AG04449 (cell line): ENCODE results near the gene NOL4L.
"Not testable (repeated sequence)": the region's sequence is repeated elsewhere in the genome, so short reads cannot be mapped to it uniquely, and the experiment has no call there.

Source experiments
- CTCF ChIA-PET: fragments of 350-600 bp; formaldehyde crosslinking; extraction: SDS; loops from one replicate; lab custom pipeline; 2021; ENCODE audit warnings: antibody characterized with exemption; lab: Yijun Ruan, JAX
- POLR2A ChIA-PET: fragments of 400-600, 350-600 bp; formaldehyde crosslinking; extraction: SDS; loops from one replicate; lab custom pipeline; 2020; ENCODE audit warnings: antibody characterized with exemption, inconsistent platforms; lab: Yijun Ruan, JAX
- DNase-seq: peaks from one replicate; pipeline ENCODE4 v3.0.0-alpha.2; 2010; ENCODE audit warnings: low read depth, low spot score
- H3K4me3 ChIP-seq: 2 replicates; pipeline ENCODE4 v1.5.1; 2011; ENCODE audit warnings: low read depth, mild to moderate bottlenecking, control low read depth, low read length
- TF ChIP-seq, protein P1 (sequence below): IDR thresholded peaks from one replicate; pipeline ENCODE4 v1.5.1; 2011; ENCODE audit warnings: mild to moderate bottlenecking, moderate library complexity, low read length, control low read depth, inconsistent platforms; ENCODE audit not compliant: insufficient read depth; ENCODE audit errors: missing control alignments

Gene NOL4L

GRCh38 chr20:32468313-32468640 is 116.9 kb downstream of the NOL4L start:
- no peak overlapping the region for H3K4me3 ChIP-seq
- ChIA-PET CTCF (interaction anchor here (0.9 to 1.6 kb wide), 4 partner anchors 11 to 55 kb away, joined by 3 to 9 read pairs (median 4); no protein-coding TSS in a partner anchor), POLR2A (no interaction called here)
- TF ChIP-seq, protein P1, sequence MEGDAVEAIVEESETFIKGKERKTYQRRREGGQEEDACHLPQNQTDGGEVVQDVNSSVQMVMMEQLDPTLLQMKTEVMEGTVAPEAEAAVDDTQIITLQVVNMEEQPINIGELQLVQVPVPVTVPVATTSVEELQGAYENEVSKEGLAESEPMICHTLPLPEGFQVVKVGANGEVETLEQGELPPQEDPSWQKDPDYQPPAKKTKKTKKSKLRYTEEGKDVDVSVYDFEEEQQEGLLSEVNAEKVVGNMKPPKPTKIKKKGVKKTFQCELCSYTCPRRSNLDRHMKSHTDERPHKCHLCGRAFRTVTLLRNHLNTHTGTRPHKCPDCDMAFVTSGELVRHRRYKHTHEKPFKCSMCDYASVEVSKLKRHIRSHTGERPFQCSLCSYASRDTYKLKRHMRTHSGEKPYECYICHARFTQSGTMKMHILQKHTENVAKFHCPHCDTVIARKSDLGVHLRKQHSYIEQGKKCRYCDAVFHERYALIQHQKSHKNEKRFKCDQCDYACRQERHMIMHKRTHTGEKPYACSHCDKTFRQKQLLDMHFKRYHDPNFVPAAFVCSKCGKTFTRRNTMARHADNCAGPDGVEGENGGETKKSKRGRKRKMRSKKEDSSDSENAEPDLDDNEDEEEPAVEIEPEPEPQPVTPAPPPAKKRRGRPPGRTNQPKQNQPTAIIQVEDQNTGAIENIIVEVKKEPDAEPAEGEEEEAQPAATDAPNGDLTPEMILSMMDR, result no peak
- no peak for DNase-seq

DNA sequence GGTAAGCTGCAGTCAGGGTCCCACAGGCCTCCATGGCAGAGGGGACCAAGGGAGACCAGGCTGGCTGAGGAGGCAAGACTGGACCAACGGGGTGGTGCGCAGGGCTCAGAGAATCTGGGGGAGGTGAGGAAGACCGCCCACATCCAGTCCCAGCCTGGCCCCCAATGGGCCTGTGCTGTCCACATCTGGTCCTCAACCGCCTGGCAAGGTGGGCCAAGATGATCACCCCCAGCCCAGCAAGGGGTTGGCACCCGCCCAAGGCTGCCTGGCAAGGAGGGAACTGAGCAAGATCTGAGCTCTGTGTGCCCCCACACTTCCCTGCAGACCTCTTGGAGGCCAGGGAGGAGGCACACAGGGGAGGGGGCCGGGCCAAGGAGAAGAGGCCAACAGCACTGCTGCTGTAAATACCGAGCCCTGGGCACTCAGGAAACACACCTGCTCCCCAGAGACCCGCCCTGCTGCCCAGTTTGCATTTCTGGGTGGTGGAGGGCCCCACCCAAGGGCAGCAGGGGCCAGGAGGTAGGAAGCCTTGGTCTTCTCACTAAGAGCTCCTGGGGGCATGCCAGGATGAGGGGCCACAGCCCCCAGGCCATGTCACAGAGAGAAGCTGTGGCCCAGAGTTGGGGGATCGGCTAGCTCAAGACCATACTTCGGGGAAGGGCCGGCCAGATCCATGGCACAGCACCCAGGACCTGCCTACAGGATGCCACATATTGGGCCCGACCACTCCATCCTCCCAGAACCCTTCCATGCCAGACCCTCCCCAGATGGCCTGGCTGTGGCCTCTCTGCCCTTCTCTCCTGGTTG is 117.4 kb downstream of the NOL4L start:
- TF ChIP-seq, protein P1, result no peak
- CTCF ChIA-PET, result interaction anchor here (0.7 to 1.6 kb wide), 5 partner anchors 9 to 56 kb away, joined by 3 to 9 read pairs (median 3); no protein-coding TSS in a partner anchor

GRCh38 chr20:32466739-32467505 is 118.2 kb downstream of the NOL4L start:
- CTCF ChIA-PET, result interaction anchor here (0.7 to 1.6 kb wide), 2 partner anchors 9 to 11 kb away, joined by 3 to 9 read pairs; no protein-coding TSS in a partner anchor
- TF ChIP-seq, protein P1, result no peak
- H3K4me3 ChIP-seq, result no peak overlapping the region
- POLR2A ChIA-PET, result no interaction called here
- no peak for DNase-seq

More for the DNA sequence above, 117.4 kb downstream of the NOL4L start:
- DNase-seq, result no peak
- POLR2A ChIA-PET, result no interaction called here
- no peak overlapping the region for H3K4me3 ChIP-seq

- CTCF ChIA-PET, H3K4me3 ChIP-seq, DNase-seq: not testable (repeated sequence)
- POLR2A ChIA-PET, result interaction anchor here (0.6 kb wide), 1 partner anchor 9 kb away, joined by 4 read pairs; no protein-coding TSS in a partner anchor
Observed at GRCh38 chr20:32465901-32466675, 119.0 kb downstream of the NOL4L start.

GRCh38 chr20:32465092-32465900 is 119.8 kb downstream of the NOL4L start:
- TF ChIP-seq, protein P1, result no peak
- DNase-seq, result no peak
- no peak overlapping the region for H3K4me3 ChIP-seq
- ChIA-PET CTCF (interaction anchor here (0.8 kb wide), 1 partner anchor 9 kb away, joined by 4 read pairs; no protein-coding TSS in a partner anchor), POLR2A (interaction anchor here (0.6 kb wide), 1 partner anchor 10 kb away, joined by 4 read pairs; no protein-coding TSS in a partner anchor)
